ENCODE results near the gene PPP4R2. TPM values are rescaled to one million over a fixed set of nuclear protein-coding genes. Genes with fewer than 3 reads are reported as not detected.
"Not testable (repeated sequence)": the region's sequence is repeated elsewhere in the genome, so short reads cannot be mapped to it uniquely, and the experiment has no call there.

PPP4R2 gene
- polyA plus RNA-seq, 1 experiment, result 48.7 TPM

DNA sequence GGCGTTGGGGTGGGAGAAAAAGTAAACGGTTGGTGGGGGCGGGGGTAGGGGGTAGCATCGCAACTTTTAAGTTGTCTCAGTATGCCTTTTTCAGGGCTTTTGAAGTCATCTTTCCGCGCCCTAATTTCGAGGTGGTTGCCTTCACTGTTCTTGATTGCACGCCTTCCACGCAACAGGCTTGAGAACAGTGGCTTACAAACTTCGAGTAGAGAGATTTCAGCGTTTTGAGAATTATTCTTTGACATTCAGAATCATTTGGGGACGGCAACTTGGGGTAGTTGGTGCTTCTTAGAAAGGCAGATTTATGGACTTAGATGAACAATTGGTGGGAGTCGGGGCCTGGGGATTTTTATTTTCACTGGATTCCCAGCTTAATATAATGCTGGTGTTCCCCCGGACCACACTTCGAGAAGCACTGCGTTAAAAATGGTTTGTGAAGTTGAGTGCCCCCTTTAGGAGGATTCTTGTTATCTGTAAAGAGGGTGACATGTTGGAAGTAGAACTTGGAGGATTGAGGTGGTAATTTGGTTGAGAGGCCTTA lies 880 bp downstream of the PPP4R2 start:
- POLR2A ChIA-PET, result interaction anchor here (1.2 to 1.7 kb wide), 2 partner anchors 106 to 149 kb away, joined by 3 to 6 read pairs; partner anchors contain the start of gene SHQ1
- CTCF ChIA-PET, result interaction anchor here (0.6 to 2.8 kb wide), 7 partner anchors 9 to 147 kb away, joined by 3 to 26 read pairs (median 5); no protein-coding TSS in a partner anchor
- no peak for DNase-seq (ENCODE audit: low read depth, low spot score)
- H3K4me3 ChIP-seq (ENCODE audit: low read depth, low read length), result peak overlapping the region; percentile 71
- no peaks in the 10 kb centered on the region; the same call in 1 of the 2 replicates for H3K9me3 ChIP-seq (ENCODE audit: control insufficient read depth, insufficient read depth, low read length)
- H3K27ac ChIP-seq (ENCODE audit: low read depth, low read length), result peak overlapping the region; percentile 94
- no peaks in the 10 kb centered on the region for H3K27me3 ChIP-seq (ENCODE audit: control insufficient read depth, insufficient read depth, low read length)
- TF ChIP-seq, protein P1, sequence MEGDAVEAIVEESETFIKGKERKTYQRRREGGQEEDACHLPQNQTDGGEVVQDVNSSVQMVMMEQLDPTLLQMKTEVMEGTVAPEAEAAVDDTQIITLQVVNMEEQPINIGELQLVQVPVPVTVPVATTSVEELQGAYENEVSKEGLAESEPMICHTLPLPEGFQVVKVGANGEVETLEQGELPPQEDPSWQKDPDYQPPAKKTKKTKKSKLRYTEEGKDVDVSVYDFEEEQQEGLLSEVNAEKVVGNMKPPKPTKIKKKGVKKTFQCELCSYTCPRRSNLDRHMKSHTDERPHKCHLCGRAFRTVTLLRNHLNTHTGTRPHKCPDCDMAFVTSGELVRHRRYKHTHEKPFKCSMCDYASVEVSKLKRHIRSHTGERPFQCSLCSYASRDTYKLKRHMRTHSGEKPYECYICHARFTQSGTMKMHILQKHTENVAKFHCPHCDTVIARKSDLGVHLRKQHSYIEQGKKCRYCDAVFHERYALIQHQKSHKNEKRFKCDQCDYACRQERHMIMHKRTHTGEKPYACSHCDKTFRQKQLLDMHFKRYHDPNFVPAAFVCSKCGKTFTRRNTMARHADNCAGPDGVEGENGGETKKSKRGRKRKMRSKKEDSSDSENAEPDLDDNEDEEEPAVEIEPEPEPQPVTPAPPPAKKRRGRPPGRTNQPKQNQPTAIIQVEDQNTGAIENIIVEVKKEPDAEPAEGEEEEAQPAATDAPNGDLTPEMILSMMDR (IDR thresholded peaks at IDR 0.05; ENCODE audit: low read depth, low read length), result peak; percentile 66

DNA sequence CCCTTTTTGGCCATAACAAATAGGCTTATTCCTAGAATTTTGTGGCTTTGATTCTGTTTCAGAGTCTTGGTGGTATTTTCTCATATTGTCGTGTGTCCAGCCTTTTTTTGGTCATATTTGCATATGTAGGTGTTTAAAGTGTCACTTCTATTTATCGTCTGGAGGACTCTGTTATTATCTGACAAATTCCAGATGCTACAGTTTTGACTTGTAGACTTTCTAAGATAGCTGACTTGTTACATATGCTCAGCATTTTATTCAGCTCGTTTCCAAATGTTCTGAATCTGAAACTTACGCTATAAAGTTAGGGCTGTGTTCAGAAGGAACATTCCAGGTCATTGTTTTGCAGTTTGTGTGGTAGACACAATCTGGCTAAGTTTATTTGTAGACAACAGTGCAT lies 1.9 kb downstream of the PPP4R2 start:
- CTCF ChIA-PET, result interaction anchor here (0.8 to 2.8 kb wide), 6 partner anchors 16 to 148 kb away, joined by 3 to 26 read pairs (median 4); no protein-coding TSS in a partner anchor
- POLR2A ChIA-PET, result no interaction called here
- peak overlapping the region; percentile 71 for H3K4me3 ChIP-seq (ENCODE audit: low read depth, low read length)
- H3K9me3 ChIP-seq (ENCODE audit: control insufficient read depth, insufficient read depth, low read length), result no peaks in the 10 kb centered on the region; the same call in 1 of the 2 replicates
- TF ChIP-seq, protein P1 (IDR thresholded peaks at IDR 0.05; ENCODE audit: low read depth, low read length), result no peak
- no peak for DNase-seq (ENCODE audit: low read depth, low spot score)
- H3K27me3 ChIP-seq (ENCODE audit: control insufficient read depth, insufficient read depth, low read length), result no peaks in the 10 kb centered on the region
- H3K27ac ChIP-seq (ENCODE audit: low read depth, low read length), result no peak overlapping the region

DNA sequence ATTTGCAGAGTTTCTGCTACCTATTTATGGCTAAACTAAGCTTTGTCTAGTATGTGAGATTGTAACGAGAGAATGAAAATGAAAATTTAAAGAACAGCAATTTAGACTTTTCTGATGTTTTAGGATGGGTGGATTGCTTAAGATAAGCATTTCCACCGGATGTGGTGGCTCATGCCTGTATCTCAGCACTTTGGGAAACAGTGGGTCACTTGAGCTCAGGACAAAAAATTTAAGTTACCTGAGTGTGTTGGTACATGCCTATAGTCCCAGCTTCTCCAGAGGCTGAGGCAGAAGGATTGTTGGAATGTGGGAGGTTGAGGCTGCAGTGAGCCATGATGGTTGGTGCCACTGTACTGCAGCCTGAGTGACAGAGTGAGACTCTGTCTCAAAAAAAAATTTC lies 3.3 kb downstream of the PPP4R2 start:
- Histone ChIP-seq H3K27me3 (ENCODE audit: control insufficient read depth, insufficient read depth, low read length) (no peaks in the 10 kb centered on the region), H3K4me3 (ENCODE audit: low read depth, low read length) (peak overlapping the region; percentile 71), H3K27ac (ENCODE audit: low read depth, low read length) (no peak overlapping the region), H3K9me3 (ENCODE audit: control insufficient read depth, insufficient read depth, low read length) (no peaks in the 10 kb centered on the region; the same call in 1 of the 2 replicates)
- no peak for DNase-seq (ENCODE audit: low read depth, low spot score)
- CTCF ChIA-PET, result interaction anchor here (0.7 to 1.9 kb wide), 7 partner anchors 13 to 1270 kb away, joined by 3 to 6 read pairs (median 3); no protein-coding TSS in a partner anchor
- POLR2A ChIA-PET, result no interaction called here
- TF ChIP-seq, protein P1 (IDR thresholded peaks at IDR 0.05; ENCODE audit: low read depth, low read length), result no peak

DNA sequence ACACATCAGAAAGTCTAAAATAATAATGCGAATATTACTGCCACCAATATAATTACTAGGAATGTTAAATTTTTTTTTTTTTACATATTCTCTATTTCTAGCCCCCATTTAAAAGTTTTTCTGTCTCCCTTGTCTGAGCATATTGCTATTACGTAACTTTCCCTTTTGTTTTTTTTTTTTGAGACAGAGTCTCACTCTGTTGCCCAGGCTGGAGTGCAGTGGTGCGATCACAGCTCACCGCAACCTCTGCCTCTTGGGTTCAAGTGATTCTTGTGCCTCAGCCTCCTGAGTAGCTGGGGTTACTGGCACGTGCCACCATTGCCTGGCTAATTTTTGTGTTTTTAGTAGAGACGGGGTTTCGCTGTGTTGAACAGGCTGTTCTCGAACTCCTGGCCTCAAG lies 6.4 kb downstream of the PPP4R2 start:
- H3K9me3 ChIP-seq (ENCODE audit: control insufficient read depth, insufficient read depth, low read length); CTCF ChIA-PET; H3K27me3 ChIP-seq (ENCODE audit: control insufficient read depth, insufficient read depth, low read length); DNase-seq (ENCODE audit: low read depth, low spot score); H3K4me3 ChIP-seq (ENCODE audit: low read depth, low read length); H3K27ac ChIP-seq (ENCODE audit: low read depth, low read length): not testable (repeated sequence)
- POLR2A ChIA-PET, result interaction anchor here (0.7 kb wide), 1 partner anchor 621 kb away, joined by 6 read pairs; no protein-coding TSS in a partner anchor

- H3K27ac ChIP-seq (ENCODE audit: low read depth, low read length), result no peak overlapping the region
- POLR2A ChIA-PET, result no interaction called here
- no peak overlapping the region for H3K4me3 ChIP-seq (ENCODE audit: low read depth, low read length)
- no peaks in the 10 kb centered on the region for H3K9me3 ChIP-seq (ENCODE audit: control insufficient read depth, insufficient read depth, low read length)
- DNase-seq (ENCODE audit: low read depth, low spot score), result no peak
- H3K27me3 ChIP-seq (ENCODE audit: control insufficient read depth, insufficient read depth, low read length), result no peaks in the 10 kb centered on the region
- CTCF ChIA-PET, result no interaction called here
- TF ChIP-seq, protein P1 (IDR thresholded peaks at IDR 0.05; ENCODE audit: low read depth, low read length), result no peak
Measured at GRCh38 chr3:73004316-73004715, 7.7 kb downstream of the PPP4R2 start.
